Posterior cingulate gyrus (tissue), 11 donors: ENCODE results near the gene BLMH.

Experiments
- DNase-seq, 10 donors: peaks; one replicate each; pipeline versions ENCODE4 v3.0.0 to v3.0.0-alpha.2; 2020 to 2021; ENCODE audit warnings: mixed read lengths in 3 of 10
- intact Hi-C: fragments of 100-400 bp; cut with DNase I; formaldehyde crosslinking; loops from one replicate; pipeline ENCODE4 v1.15.1; 2023

The BLMH gene

DNA sequence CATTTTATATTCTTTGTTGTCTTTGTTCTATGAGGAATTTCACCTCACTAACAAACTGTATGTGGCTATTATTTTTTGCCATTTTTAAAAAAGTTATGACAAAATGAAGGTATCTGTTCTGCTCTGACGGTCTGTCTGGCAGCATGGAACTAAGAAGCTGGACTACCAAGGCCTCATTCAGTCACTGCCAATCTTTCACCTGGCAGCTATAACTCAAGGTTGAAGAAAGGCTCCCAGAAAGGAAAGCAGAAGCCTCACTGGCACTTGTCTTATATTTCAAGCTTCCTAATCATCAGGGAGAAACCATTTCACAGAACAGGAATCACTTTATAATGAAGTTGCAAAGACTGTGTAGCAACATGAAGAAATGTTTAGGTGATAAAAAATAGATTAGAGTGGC, 37.6 kb downstream of the BLMH start:
- DNase-seq: no peak
- intact Hi-C loops: no loop called here

DNA sequence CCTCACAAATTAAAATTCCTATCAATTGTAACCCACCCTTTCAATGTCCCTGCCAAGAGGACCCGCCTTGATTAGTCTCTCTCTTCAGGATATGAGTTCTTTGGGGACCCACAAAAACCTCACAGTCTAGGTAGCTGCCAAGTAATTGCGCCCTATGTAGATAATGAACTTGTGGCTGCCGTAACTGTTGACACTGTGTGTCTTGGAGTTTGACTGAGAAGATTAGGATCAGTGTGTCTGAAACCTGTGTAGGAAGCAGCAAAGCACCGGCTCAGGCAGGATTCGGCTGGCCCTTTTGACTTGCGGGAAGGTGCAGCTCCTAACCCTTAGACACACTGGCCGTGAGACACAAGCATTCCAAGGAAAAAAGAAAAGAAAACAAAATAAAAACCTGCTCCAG, 38.4 kb downstream of the BLMH start:
- intact Hi-C loops: no loop called here
- no peak for DNase-seq

DNA sequence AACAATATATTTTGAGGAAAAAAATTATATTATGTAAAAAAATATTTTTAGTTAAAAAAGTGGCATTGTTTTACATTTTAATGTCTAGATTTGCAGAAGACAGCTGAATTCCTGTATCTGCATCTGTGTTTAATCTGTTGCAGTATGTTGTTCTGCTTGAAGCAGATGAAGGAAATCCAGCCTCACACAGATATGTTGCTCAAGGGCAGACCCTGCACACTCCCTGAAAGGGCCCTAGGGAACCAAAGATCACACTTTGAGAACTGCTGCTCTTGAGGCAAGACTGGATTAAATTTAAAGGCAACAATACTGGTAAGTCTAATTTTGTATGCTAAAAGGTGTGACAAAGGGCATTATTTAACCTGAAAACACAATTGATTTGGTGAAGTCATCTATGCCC, 39.8 kb downstream of the BLMH start:
- DNase-seq: no peak
- intact Hi-C loops: no loop called here

DNA sequence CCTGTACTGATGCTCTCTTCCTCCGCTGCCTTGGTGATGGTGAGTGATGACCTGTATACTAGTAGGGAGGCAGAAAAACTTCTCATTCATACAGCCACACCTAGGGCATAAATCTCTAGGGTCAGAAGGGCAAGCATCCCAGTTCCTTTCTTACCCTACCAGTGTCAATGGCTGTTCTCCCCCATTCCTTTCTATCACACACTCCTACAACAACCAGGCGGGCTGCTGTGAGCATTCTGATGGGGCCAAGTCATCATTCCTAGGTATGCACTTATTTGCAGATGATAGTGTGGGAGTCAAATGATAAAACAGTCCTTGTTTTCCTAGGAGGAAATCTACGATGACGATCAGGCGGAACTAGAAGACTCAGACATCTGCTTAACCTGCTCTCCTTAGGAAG, 42.3 kb downstream of the BLMH start:
- intact Hi-C loops: no loop called here

DNA sequence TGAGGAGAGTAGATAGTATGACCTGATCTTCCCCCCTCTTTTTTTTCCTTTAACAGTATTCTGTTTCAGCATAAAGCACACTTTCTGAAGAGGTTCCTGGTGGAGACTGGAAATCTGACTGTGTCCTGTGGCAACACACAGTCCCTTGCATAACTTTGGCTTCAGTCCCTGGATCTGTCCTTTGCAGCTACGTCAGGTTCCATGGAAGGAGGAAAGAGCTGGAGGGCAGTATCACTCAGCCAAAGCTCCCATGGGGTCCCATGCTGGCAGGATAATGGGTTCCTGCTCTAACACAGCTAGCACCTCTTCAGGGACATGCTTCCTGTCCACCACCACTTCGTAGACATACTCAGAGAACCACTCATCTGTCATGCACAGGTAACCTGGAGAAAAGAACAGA, 43.0 kb downstream of the BLMH start:
- no peak for DNase-seq
- intact Hi-C loops: no loop called here

More for the DNA sequence above, 42.3 kb downstream of the BLMH start:
- DNase-seq: no peak

DNA sequence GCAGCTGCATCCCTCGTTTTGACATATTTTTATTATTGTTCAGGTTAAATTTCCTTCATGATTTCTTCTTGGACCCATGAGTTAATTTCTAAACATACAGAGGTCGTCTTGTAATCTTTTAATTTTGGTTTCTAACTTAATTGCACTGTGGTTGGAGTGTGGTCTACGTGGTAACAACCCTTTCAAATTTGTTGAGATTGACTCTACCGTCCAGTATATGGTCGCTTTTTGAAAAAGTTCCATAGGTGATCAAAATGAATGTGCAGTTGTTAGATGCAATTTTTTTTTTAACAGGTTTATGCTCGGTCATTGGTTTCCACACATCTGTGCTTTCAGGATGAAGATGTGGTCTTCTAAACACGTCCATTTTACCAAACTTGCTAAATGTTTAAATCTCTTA, 45.3 kb downstream of the BLMH start:
- no peak for DNase-seq
- intact Hi-C loops: no loop called here

DNA sequence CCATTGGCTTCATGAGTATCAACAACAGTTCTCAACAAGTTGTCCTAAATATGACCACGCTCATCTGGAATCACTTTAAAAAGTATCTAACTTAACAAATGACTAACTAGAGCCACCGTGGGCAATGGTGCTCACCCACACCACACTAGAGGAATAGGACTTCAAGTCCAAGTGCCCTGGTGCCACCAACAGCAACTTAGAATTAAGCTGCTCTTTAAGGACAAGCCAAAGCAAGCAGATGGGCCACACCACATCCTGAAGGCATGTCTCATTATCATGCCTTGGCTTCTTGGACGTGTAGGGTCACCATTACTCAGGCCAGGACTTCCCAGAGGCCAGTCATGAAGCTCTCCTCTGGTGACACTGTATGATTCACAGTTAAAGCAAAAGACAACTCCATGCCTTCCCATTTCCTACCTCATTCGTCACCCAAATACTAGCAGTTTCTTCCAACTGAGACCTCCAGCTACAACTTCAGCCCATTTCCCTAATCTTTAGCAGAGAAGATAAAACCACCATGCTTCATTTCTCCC, 46.8 kb downstream of the BLMH start:
- no peak for DNase-seq
- intact Hi-C loops: no loop called here

DNA sequence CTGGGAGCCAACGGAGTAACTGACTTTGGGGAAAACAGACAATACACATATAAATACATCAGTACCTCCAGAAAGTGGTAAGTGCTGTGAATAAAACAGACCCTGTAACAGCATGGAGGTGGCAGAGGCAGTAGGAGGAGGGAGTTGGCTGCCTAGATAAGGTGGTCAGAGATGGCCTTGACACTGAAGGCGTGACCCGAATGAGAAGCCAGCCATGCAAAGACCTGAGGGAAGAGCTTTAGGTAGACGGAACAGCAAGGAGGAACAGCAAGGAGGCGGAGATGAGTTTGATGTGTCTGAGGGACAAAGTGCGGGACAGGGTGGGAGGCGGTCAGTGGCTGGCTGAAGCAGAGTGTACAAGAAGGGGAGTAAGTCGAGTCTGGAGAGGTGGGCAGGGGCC, 48.2 kb downstream of the BLMH start:
- intact Hi-C loops: no loop called here
- DNase-seq: no peak

DNA sequence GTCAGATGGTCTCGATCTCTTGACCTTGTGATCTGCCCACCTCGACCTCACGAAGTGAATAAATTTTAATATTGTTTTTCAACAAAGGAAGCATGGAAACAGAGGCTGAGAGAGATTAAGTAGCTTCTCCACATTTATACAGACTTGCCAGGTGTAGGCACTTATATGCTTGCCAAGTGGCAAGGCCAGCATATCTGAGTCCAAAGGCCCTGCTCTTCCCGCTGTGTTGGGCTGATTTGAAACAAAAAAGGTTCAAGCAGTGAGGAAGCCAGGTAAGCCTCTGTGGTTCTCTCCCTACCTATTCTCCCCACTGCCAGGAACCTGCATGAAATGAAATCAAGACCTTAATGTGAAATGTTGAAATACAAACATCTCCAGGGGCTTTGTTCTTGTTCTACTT, 48.7 kb downstream of the BLMH start:
- intact Hi-C loops: no loop called here

DNA sequence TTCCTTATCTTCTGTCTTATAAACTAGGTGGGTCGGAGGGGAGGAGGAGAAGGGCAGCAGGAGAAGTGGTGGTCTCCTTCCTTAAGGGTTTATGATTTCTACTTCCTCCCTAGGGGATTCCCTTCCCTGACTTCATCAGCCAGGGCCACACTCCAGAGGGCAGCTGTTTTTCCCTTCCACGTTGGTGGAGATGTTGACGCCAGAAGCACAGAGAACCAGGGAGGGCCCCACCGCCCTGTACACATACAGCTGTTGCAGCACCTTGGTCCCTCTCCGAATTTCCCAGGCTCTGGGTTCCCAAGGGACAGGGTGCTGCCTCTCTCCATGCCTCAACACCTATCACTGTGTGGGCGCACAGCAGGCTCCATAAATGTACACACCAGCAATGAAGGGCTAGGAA, 50.7 kb downstream of the BLMH start:
- peak in 1 of 10 donors; percentile 45 for DNase-seq
- intact Hi-C loops: no loop called here

More for the DNA sequence above, 48.7 kb downstream of the BLMH start:
- DNase-seq: no peak

DNA sequence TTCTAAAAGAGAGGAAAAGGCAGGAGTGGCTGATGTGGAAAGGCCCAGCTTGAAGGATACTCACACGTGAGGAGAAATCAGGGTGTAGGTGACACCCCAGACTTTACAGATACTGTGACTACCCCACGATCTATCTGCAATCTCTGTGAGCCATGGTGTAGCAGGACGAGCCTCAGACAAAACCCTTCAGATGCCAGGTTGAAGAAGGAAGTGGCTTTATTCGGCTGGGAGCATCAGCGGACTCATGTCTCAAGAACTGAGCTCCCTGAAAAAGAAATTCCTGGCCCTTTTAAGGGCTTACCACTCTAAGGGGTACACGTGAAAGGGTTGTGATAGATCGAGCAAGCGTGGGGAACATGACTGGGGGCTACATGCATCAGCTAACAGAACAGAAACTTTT, 51.6 kb downstream of the BLMH start:
- intact Hi-C loops: no loop called here
- DNase-seq: peak in 1 of 10 donors; percentile 38

DNA sequence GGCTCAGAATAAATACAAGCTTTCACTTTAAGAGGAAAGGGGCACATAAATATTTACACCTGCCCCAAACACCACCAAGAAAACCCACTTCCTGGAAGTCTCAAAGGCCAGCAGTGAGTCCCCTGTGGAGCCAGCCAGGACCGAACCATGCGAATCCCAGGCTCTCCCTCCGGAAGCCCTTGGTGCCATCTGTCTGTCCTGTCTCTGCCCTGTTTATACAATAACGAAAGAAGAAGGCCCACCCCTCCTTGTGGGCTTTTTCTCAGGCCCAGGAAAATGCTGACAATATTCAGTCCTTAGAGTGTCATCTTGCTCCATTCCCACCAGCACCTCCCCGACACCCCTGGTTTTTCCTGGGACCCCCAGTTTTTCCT, 52.7 kb downstream of the BLMH start:
- DNase-seq: peak in 1 of 10 donors; percentile 44
- intact Hi-C loops: loop anchor here (10.0 kb wide), 1 partner anchor 114 kb away; no protein-coding TSS in a partner anchor

DNA sequence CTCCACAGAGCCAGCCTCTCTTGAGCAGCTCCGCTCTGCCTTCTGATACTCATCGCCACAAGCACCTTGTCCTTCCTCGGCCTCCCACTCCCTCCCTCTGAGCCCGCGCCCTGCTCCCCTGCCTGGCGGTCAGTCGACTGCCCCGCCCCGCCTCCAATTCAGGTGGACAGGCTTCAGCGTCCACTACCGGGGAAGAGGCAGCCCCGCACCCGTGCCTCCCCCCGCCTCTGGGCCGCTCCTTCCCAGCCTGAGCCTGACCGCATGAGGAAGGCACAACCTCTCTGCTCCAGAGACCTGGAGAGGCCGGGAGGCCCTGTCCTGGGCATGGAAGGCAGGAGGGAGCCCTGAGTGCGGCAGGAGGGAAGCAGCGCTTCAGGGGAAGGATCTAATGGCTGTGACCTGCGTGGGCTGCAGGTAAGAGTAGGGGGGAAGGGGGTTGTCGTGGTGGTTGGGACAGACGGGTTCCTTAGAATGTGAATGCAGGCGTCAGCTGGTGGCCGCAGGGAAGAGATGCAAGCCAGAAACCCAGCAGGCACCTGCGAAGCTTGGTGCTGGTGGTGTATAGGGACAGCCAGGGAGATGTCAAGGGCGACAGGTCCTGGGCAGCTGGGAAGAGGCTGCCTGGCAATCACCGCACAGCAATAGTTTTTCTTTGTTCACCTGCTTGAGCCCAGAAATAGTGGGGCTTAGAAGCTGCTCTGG, 53.2 kb downstream of the BLMH start:
- intact Hi-C loops: loop anchor here (10.0 kb wide), 1 partner anchor 114 kb away; no protein-coding TSS in a partner anchor
- peak in 1 of 10 donors; percentile 73 for DNase-seq

DNA sequence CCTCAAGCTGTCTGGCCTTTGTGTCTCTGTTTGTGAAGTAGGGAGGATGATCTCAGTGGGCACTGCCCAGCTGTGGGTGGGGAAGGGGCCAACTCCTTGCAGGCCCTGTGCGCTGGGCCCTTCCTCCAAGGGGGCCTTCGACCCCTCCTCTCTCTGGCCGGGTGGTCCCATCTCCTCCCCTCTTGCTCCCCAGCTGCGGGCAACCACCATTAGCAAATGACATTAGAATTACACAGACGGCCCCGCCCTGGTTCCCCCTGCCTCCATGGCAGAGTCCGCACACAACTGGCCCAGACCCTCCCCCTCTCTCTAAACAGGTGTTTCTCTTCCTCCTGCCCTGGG, 53.8 kb downstream of the BLMH start:
- intact Hi-C loops: loop anchor here (10.0 kb wide), 1 partner anchor 113 kb away; no protein-coding TSS in a partner anchor
- no peak for DNase-seq

DNA sequence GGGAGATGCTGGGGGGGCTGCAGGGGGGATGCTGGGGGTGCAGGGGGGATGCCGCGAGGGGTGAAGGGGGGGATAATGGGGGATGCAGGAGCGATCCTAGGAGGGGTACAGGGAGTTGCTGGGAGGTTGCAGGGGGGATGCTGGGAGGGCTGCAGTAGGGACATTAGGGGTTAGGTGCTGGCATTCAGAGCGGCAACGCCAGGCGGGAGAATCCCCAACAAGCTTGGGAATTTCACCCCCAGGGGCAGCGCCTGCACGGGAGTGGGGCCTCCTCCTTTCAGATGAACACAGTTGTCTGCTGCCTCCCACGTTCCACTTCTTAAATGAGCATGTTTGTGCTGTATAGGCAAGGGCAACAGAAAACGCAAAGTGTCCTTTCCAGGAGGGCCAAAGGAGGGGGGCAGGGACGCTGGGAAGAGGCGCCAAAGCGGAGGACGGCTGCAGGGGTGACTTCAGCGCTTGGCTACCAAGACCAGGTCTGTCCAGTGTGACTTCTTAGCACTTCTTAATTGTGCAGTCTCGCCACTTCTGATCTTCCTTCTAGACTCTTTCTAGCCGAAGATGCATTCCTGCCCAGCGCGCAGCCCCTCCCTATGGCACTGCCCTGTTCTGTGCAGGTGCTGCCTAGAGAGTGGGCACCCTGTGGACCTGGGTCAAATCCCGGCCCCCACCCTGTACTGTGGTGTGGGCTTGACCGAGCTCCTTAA, 54.3 kb downstream of the BLMH start:
- DNase-seq: peak in 1 of 10 donors; percentile 80
- intact Hi-C loops: loop anchor here (10.0 kb wide), 1 partner anchor 113 kb away; no protein-coding TSS in a partner anchor

DNA sequence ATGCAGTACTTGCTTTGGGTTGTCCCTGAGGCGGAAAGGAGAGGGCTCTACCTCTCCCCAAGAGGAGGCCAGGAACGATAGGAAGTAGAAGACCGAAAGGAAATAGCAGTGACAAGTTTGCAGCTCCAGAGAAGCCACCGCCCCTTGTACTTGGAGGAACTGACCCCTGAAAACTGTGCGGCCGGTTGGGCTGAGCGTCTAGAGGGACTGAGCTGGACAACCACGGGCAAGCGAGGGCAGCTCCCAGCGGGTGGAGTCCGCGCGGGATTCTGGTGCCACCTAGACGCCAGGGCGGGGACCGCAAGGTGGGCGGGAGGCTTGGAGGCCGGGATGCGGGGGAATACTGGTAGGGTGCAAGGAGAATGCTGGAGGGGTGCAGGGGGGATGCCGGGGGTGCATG, 55.0 kb downstream of the BLMH start:
- intact Hi-C loops: loop anchor here (10.0 kb wide), 1 partner anchor 112 kb away; no protein-coding TSS in a partner anchor
- peak in 6 of 10 donors; percentile 31 to 91 (median 43) for DNase-seq

DNA sequence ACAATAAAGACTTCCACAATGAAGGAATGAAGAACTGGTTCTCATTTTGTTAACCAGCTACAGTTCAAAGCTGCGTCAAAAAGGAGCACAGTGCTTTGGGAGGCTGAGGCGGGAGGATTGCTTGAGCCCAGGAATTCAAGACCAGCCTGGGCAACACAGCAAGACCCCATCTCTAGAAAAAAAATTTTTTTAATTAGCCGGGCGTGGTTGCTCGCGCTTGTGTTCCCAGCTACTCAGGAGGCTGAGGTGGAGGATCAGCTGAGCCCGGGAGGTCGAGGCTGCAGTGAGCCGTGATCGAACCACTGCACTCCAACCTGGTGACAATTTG, 55.5 kb downstream of the BLMH start:
- no peak for DNase-seq
- intact Hi-C loops: loop anchor here (10.0 kb wide), 1 partner anchor 111 kb away; no protein-coding TSS in a partner anchor

DNA sequence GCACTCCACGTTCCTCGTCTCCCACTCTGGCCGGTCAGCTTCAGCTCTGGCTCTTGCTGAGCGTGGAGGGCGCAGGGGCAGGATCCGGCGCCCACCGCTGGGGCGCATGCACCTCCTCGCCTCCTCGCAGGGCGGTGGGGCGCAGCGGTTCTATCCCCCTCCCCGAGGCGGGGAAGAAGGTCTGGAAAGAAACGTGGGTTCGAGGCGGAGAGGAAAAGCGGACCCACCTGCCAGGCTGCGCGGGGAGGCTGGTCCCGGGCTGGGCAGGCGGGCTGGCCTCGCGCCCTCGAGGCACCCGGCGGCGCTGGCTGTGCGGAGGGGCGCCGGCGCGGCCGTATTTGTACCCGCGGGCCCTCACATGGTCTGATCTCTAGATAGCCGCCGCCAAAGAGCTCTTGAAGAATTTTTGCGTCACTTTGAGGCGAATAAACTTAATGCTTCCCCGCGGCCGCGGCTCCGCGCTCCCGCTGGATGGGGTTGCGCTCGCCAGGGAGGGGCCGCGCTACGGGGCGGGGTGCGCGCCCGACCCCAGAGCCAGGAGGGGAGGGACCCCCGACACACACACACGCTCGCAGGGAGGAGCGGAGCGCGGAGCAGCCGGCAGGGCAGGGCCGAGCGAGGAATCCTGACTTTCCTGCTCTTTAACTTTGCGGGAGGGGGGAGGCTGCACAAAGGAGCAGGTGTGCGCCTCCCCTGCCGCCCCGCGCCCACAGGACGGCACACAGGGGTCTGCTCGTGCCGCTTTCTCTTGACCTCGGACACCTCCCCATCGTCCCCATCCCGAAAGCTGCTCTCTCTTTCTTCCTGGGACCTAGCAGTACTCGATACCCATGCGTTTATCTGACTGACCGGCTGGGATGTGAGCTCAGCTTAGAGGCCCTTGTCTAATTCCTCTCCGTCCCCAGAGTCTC, 56.1 kb downstream of the BLMH start, which contains the start of gene SLC6A4:
Gene SLC6A4 (minus strand): TSS at position 312 of the 911 bp plus-strand sequence. CDS start 13,739 bp downstream, outside the sequence.
- no peak for DNase-seq
- intact Hi-C loops: loop anchor here (10.0 kb wide), 1 partner anchor 111 kb away; no protein-coding TSS in a partner anchor

DNA sequence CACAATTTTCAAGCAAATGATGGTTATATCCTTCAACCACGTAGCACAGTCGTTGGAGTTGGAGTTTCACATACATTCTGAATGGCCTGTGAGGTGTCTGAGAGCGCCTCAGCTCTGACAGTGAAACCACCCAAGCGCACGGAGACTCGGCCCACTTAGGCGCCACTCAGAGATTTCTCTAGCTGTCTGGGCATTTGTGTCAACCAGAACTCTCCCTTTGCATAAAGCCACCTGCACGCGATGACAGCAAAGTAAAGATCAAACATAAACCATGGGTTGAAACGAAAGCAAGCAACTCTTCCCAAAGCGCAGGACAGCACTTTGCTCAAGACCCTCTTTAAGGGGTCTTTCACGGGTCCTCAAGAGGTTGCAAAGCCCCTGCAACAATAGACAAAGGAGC, 56.8 kb downstream of the BLMH start:
- intact Hi-C loops: loop anchor here (10.0 kb wide), 1 partner anchor 110 kb away; no protein-coding TSS in a partner anchor
- DNase-seq: peak in 1 of 10 donors; percentile 31

DNA sequence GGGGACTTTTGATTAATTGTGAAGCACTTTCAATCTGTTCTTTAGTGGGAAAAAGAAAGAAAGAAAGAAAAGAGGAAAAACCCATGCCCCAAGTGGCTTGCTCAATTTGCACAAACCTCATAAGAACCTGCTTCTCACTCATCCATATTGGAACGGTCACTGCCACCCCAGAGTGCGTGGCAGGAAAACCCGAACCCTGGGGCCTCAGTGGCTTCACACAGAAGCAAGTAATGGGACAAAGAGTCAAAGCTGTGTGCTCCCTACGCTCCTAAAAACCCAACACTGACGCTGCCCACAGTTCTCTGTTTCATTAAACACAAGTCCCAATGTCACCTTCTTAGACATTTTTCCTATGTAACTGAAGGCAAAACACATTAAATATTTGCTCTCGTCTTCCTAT, 57.4 kb downstream of the BLMH start:
- intact Hi-C loops: loop anchor here (10.0 kb wide), 1 partner anchor 109 kb away; no protein-coding TSS in a partner anchor
- DNase-seq: peak in 1 of 10 donors; percentile 22
